Adrenal gland (tissue), 5 donors: ENCODE data around the gene GP5.

Source experiments
- CTCF ChIP-seq, 6 experiments: fragments of 450-650 bp in 4 of 6; fragments of 200-600 bp in 2 of 6; sonication (generic) in 1 of 6; IDR thresholded peaks; 1 replicate in 5 of 6; 2 replicates in 1 of 6; pipeline versions ENCODE4 v1.5.1 to v1.8.0; 2016 to 2021; ENCODE audit warnings: antibody characterized with exemption in 6 of 6, mild to moderate bottlenecking in 2 of 6, moderate library complexity in 1 of 6
- POLR2A ChIP-seq, 2 donors: fragments of 450-650 bp; IDR thresholded peaks; one replicate each; pipeline ENCODE4 v1.6.1; 2017; ENCODE audit warnings: antibody characterized with exemption in 2 of 2, mild to moderate bottlenecking in 2 of 2, moderate library complexity in 1 of 2
- donor health status: DM: no; HTN: no; CAD: no.

GRCh38 chr3:194384569-194385001 lies 14.5 kb downstream of the GP5 start:
- TF ChIP-seq CTCF (IDR thresholded peaks at IDR 0.05) = no peak
- TF ChIP-seq POLR2A (IDR thresholded peaks at IDR 0.05) = no peak
